Neural cell (in vitro differentiated cells): ENCODE results near the gene HEXD. TPM values are rescaled to one million over a fixed set of nuclear protein-coding genes. Genes with fewer than 3 reads are reported as not detected.

ENCODE experiments used
- H2AFZ ChIP-seq: fragments of 200-600, 300-800 bp; sonication (generic), shearing (Covaris generic); 2 replicates; pipeline ENCODE4 v1.6.0; 2014; ENCODE audit warnings: low read depth, mild to moderate bottlenecking, antibody characterized with exemption, low read length, moderate library complexity
- H3F3A ChIP-seq: fragments of 200-600 bp; shearing (Covaris generic); 2 replicates; pipeline ENCODE4 v1.6.1; 2016; ENCODE audit warnings: mild to moderate bottlenecking, moderate library complexity, mixed read lengths, antibody characterized with exemption, low read length; ENCODE audit not compliant: insufficient read depth, poor library complexity, severe bottlenecking
- H3K27ac ChIP-seq: fragments of 200-600, 300-800 bp; sonication (generic), shearing (Covaris generic); 2 replicates; pipeline ENCODE4 v1.5.1; 2014; ENCODE audit warnings: mild to moderate bottlenecking, low read length, moderate library complexity
- H3K27me3 ChIP-seq: fragments of 300-800, 200-600 bp; sonication (generic), shearing (Covaris generic); 2 replicates; pipeline ENCODE4 v1.6.0; 2014; ENCODE audit warnings: mild to moderate bottlenecking, low read depth, low read length, moderate library complexity; ENCODE audit not compliant: insufficient read depth
- H3K36me3 ChIP-seq: fragments of 300-800, 200-600 bp; sonication (generic), shearing (Covaris generic); 2 replicates; pipeline ENCODE4 v1.5.1; 2014; ENCODE audit warnings: mild to moderate bottlenecking, antibody characterized with exemption, low read length, moderate library complexity; ENCODE audit not compliant: insufficient read depth
- H3K4me2 ChIP-seq: fragments of 300-800, 200-600 bp; sonication (generic), shearing (Covaris generic); 2 replicates; pipeline ENCODE4 v1.6.0; 2014; ENCODE audit warnings: mild to moderate bottlenecking, low read length
- H3K4me3 ChIP-seq: fragments of 300-800, 200-600 bp; sonication (generic), shearing (Covaris generic); 2 replicates; pipeline ENCODE4 v1.5.1; 2014; ENCODE audit warnings: mild to moderate bottlenecking, low read length, moderate library complexity
- H3K79me2 ChIP-seq: fragments of 200-600 bp; shearing (Covaris generic); replicated peaks from 2 replicates; pipeline ENCODE4 v1.6.0; 2014; ENCODE audit warnings: mild to moderate bottlenecking, low read length, moderate library complexity; ENCODE audit not compliant: insufficient read depth
- H3K9ac ChIP-seq: fragments of 300-800, 200-600 bp; sonication (generic), shearing (Covaris generic); 2 replicates; pipeline ENCODE4 v1.6.1; 2016; ENCODE audit warnings: mild to moderate bottlenecking, low read length, mixed read lengths
- H3K9me2 ChIP-seq: fragments of 200-600 bp; shearing (Covaris generic); 2 replicates; pipeline ENCODE4 v1.6.1; 2016; ENCODE audit warnings: mild to moderate bottlenecking, low read length, mixed read lengths; ENCODE audit not compliant: insufficient read depth
- H3K9me3 ChIP-seq: fragments of 200-600, 300-800 bp; sonication (generic), shearing (Covaris generic); 2 replicates; pipeline ENCODE4 v1.6.1; 2016; ENCODE audit warnings: mild to moderate bottlenecking, mixed run types, low read length, moderate library complexity, mixed read lengths
- H4K20me1 ChIP-seq: fragments of 200-600 bp; shearing (Covaris generic); 2 replicates; pipeline ENCODE4 v1.6.1; 2016; ENCODE audit warnings: mild to moderate bottlenecking, mixed run types; ENCODE audit not compliant: insufficient read depth
- EP300 ChIP-seq: fragments of 450-650 bp; conservative IDR thresholded peaks from 2 replicates; pipeline ENCODE4 v1.6.1; 2014; ENCODE audit warnings: antibody characterized with exemption, mild to moderate bottlenecking, moderate library complexity; ENCODE audit not compliant: poor library complexity, severe bottlenecking
- EZH2 ChIP-seq: fragments of 200-600, 300-800 bp; shearing (Covaris generic), sonication (generic); IDR thresholded peaks from 2 replicates; pipeline ENCODE4 v1.6.1; 2014; ENCODE audit warnings: antibody characterized with exemption, low read length, borderline replicate concordance, mild to moderate bottlenecking; ENCODE audit not compliant: insufficient read depth, poor library complexity, severe bottlenecking
- MXI1 ChIP-seq: fragments of 450-650 bp; conservative IDR thresholded peaks from 2 replicates; pipeline ENCODE4 v1.6.1; 2014; ENCODE audit warnings: antibody characterized with exemption, mild to moderate bottlenecking; ENCODE audit not compliant: poor library complexity, severe bottlenecking
- POLR2AphosphoS5 ChIP-seq: IDR thresholded peaks from 2 replicates; pipeline ENCODE4 v1.6.1; 2012
- RAD21 ChIP-seq: fragments of 450-650 bp; conservative IDR thresholded peaks from 2 replicates; pipeline ENCODE4 v1.6.1; 2014; ENCODE audit warnings: antibody characterized with exemption, mild to moderate bottlenecking, moderate library complexity
- SMC3 ChIP-seq: fragments of 450-650 bp; conservative IDR thresholded peaks from 2 replicates; pipeline ENCODE4 v1.6.1; 2014; ENCODE audit warnings: antibody characterized with exemption, mild to moderate bottlenecking, moderate library complexity; ENCODE audit not compliant: poor library complexity
- TAF1 ChIP-seq: IDR thresholded peaks from 2 replicates; pipeline ENCODE4 v1.6.1; 2012; ENCODE audit warnings: low read depth
- polyA plus RNA-seq: library from polyadenylated mRNA; depleted of rRNA; stranded (reverse); fragments of >200 nt; gene quantifications from 2 replicates; pipeline ENCODE4 v1.2.3, GENCODE V29; 2014
- TF ChIP-seq, protein P1 (sequence below): fragments of 450-650 bp; IDR thresholded peaks from 2 replicates; pipeline ENCODE4 v1.5.1; 2014; ENCODE audit warnings: antibody characterized with exemption, mild to moderate bottlenecking, moderate library complexity; ENCODE audit not compliant: poor library complexity, severe bottlenecking
- TF ChIP-seq, protein P2 (sequence below): IDR thresholded peaks from 2 replicates; pipeline ENCODE4 v1.6.1; 2012; ENCODE audit warnings: borderline replicate concordance

The HEXD gene
- polyA plus RNA-seq, 1 donor from 2014 or later, result 72.8 TPM

DNA sequence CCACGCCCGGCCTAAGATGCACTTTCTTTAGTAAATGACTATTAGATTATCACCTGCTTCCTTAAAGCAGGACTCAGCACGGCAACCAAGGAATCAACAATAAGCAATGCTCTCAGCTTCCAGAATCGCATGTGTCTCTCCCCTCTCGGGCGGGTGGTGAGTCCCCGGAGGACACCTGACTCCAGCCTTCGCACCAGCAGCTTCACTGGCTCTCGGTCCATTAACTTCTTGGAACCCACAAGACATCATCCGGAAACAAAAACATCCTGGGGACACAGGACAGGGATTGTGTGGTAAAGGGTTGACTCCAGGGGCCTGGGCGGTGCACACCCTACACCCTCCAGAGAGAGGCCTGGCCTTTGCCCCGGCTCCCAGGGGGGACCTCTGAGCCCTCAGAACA, 23.9 kb upstream of the HEXD start:
- H3K9ac ChIP-seq, result no peak overlapping the region
- H3K4me3 ChIP-seq, result no peak overlapping the region
- H2AFZ ChIP-seq, result no peak overlapping the region
- H3K27me3 ChIP-seq, result no peaks in the 10 kb centered on the region
- no peaks in the 10 kb centered on the region for H3K79me2 ChIP-seq
- TF ChIP-seq POLR2AphosphoS5 (no peak), TAF1 (no peak), EZH2 (no peak), RAD21 (no peak), MXI1 (no peak), EP300 (no peak), SMC3 (no peak)
- TF ChIP-seq, protein P1, sequence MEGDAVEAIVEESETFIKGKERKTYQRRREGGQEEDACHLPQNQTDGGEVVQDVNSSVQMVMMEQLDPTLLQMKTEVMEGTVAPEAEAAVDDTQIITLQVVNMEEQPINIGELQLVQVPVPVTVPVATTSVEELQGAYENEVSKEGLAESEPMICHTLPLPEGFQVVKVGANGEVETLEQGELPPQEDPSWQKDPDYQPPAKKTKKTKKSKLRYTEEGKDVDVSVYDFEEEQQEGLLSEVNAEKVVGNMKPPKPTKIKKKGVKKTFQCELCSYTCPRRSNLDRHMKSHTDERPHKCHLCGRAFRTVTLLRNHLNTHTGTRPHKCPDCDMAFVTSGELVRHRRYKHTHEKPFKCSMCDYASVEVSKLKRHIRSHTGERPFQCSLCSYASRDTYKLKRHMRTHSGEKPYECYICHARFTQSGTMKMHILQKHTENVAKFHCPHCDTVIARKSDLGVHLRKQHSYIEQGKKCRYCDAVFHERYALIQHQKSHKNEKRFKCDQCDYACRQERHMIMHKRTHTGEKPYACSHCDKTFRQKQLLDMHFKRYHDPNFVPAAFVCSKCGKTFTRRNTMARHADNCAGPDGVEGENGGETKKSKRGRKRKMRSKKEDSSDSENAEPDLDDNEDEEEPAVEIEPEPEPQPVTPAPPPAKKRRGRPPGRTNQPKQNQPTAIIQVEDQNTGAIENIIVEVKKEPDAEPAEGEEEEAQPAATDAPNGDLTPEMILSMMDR, result no peak
- TF ChIP-seq, protein P2, sequence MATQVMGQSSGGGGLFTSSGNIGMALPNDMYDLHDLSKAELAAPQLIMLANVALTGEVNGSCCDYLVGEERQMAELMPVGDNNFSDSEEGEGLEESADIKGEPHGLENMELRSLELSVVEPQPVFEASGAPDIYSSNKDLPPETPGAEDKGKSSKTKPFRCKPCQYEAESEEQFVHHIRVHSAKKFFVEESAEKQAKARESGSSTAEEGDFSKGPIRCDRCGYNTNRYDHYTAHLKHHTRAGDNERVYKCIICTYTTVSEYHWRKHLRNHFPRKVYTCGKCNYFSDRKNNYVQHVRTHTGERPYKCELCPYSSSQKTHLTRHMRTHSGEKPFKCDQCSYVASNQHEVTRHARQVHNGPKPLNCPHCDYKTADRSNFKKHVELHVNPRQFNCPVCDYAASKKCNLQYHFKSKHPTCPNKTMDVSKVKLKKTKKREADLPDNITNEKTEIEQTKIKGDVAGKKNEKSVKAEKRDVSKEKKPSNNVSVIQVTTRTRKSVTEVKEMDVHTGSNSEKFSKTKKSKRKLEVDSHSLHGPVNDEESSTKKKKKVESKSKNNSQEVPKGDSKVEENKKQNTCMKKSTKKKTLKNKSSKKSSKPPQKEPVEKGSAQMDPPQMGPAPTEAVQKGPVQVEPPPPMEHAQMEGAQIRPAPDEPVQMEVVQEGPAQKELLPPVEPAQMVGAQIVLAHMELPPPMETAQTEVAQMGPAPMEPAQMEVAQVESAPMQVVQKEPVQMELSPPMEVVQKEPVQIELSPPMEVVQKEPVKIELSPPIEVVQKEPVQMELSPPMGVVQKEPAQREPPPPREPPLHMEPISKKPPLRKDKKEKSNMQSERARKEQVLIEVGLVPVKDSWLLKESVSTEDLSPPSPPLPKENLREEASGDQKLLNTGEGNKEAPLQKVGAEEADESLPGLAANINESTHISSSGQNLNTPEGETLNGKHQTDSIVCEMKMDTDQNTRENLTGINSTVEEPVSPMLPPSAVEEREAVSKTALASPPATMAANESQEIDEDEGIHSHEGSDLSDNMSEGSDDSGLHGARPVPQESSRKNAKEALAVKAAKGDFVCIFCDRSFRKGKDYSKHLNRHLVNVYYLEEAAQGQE, result no peak
- H3K36me3 ChIP-seq, result no peaks in the 10 kb centered on the region
- no peaks in the 10 kb centered on the region for H3K9me3 ChIP-seq
- no peaks in the 10 kb centered on the region for H4K20me1 ChIP-seq
- no peak overlapping the region for H3K27ac ChIP-seq
- H3K9me2 ChIP-seq, result no peaks in the 10 kb centered on the region
- H3K4me2 ChIP-seq, result no peak overlapping the region
- no peaks in the 10 kb centered on the region for H3F3A ChIP-seq

DNA sequence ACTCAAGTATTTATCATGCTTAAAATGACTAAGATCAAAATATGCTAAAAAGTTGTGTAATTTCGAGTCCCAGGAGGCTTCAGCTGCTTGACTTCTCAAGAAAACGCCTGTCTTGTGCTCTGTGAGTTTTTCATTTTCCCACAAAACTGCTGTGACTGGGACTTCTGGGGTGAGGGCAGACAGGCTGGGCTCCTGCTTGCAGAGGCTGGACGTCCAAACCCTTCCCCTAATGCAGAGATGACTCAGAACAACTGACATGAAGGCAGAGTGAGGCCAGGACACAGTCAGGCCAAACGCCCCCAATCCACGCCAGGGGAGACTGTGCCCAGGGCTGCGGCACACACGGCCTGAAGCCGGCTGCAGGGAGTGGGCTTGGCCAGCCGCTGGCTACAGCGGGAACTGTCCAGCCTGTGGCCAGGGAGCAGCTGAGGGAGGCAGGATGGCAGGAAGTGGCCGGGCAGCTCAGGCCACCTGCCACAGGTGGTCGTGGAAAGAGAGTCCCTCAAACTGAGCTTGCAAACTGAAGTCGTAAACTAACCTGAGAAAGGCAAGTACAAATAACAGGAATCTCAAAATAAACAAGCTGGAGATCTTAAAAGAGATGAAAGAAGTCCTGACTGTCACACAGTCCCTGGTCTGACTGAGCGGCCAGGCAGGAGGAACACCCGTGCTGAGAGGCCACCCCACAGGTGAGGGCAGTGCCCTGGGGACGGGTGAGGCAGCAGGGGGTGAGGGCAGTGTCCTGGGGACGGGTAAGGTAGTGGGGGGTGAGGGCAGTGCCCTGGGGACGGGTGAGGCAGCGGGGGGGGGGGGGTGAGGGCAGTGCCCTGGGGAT, 21.3 kb upstream of the HEXD start:
- Histone ChIP-seq H3K9me3 (no peaks in the 10 kb centered on the region), H3K27ac (no peak overlapping the region), H3K27me3 (no peaks in the 10 kb centered on the region), H3K4me2 (no peak overlapping the region), H3K79me2 (no peaks in the 10 kb centered on the region), H3K4me3 (no peak overlapping the region), H3K9me2 (no peaks in the 10 kb centered on the region), H3K9ac (no peak overlapping the region), H4K20me1 (no peaks in the 10 kb centered on the region), H2AFZ (no peak overlapping the region), H3F3A (no peaks in the 10 kb centered on the region), H3K36me3 (no peaks in the 10 kb centered on the region)
- TF ChIP-seq RAD21 (no peak), EP300 (no peak), TAF1 (no peak), POLR2AphosphoS5 (no peak), SMC3 (no peak), EZH2 (no peak), MXI1 (no peak)
- TF ChIP-seq, protein P2, result no peak
- TF ChIP-seq, protein P1, result no peak
